ENCODE data around the gene NRP1. TPM values are rescaled to one million over a fixed set of nuclear protein-coding genes. Genes with fewer than 3 reads are reported as not detected.
"Not testable (repeated sequence)": the region's sequence is repeated elsewhere in the genome, so short reads cannot be mapped to it uniquely, and the experiment has no call there.

The NRP1 gene
- total RNA-seq, 4 donors from 2014 or later: 3.1 to 27.7 (median 12.0) TPM

DNA sequence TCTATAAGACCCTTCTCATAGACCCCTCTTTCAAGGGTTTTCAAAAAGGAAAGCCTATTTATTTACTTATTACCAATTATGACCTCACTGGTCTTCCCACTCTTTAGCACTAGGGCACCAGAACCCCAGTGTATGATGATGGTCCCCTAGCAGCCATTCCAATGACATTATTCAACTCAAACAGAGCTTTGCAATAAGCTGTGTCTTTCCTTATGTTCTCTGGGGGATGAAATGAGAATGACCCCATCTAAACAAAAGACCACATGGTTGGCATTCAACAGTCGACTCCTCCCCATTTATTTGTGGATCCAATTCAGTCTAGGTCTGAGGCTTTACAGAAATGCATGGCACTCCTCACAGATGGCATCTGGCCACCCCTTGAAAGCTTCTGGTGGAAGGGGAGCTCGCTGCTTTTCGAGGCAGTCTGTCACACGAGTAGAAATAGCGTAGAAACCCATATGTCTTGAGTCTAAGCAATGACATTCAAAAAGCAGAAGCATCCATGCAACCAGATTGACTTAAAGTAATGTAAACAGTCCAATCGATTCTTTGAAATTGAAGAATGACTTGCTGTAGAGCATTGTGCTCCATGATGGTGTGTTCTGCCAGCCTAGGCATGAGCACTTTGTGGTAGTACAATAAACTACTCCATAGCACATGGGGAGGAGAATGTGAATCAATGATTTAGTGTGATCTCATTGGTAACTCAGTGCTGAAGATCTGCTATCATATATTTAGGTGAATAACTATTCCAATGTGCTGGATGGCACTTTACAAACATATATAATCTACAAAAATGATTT, 29.8 kb downstream of the NRP1 start:
- Histone ChIP-seq H3K9me3 (no peaks in the 10 kb centered on the region), H3K4me3 (no peak overlapping the region), H3K27ac (peak overlapping the region in 2 of 4 donors; percentile 28 to 36), H3K36me3 (no peaks in the 10 kb centered on the region), H3K27me3 (no peaks in the 10 kb centered on the region), H3K4me1 (peaks cover 0 to 36% (median 15%) of the 10 kb centered on the region in 3 donors)
- intact Hi-C loops (cut with DNase I): no loop called here
- no peak for DNase-seq
- TF ChIP-seq, protein P1, sequence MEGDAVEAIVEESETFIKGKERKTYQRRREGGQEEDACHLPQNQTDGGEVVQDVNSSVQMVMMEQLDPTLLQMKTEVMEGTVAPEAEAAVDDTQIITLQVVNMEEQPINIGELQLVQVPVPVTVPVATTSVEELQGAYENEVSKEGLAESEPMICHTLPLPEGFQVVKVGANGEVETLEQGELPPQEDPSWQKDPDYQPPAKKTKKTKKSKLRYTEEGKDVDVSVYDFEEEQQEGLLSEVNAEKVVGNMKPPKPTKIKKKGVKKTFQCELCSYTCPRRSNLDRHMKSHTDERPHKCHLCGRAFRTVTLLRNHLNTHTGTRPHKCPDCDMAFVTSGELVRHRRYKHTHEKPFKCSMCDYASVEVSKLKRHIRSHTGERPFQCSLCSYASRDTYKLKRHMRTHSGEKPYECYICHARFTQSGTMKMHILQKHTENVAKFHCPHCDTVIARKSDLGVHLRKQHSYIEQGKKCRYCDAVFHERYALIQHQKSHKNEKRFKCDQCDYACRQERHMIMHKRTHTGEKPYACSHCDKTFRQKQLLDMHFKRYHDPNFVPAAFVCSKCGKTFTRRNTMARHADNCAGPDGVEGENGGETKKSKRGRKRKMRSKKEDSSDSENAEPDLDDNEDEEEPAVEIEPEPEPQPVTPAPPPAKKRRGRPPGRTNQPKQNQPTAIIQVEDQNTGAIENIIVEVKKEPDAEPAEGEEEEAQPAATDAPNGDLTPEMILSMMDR (IDR thresholded peaks at IDR 0.05): no peak
- WGBS, 2 donors: 84 to 85% methylated on average over 6 of the region's 6 CpGs

- Histone ChIP-seq H3K4me1 (peaks cover 0 to 42% (median 15%) of the 10 kb centered on the region in 3 donors), H3K36me3 (no peaks in the 10 kb centered on the region), H3K9me3 (no peaks in the 10 kb centered on the region), H3K4me3 (no peak overlapping the region), H3K27ac (peak overlapping the region in 3 of 4 donors; percentile 1 to 49 (median 36)), H3K27me3 (no peaks in the 10 kb centered on the region)
- TF ChIP-seq, protein P1 (IDR thresholded peaks at IDR 0.05): no peak
- TF ChIP-seq POLR2A (IDR thresholded peaks at IDR 0.05): no peak
- intact Hi-C loops (cut with DNase I): no loop called here
- 43 to 68% methylated on average over 3 of the region's 3 CpGs for WGBS, 2 donors
- DNase-seq: no peak
Measured at GRCh38 chr10:33303988-33304387, 30.5 kb downstream of the NRP1 start.

DNA sequence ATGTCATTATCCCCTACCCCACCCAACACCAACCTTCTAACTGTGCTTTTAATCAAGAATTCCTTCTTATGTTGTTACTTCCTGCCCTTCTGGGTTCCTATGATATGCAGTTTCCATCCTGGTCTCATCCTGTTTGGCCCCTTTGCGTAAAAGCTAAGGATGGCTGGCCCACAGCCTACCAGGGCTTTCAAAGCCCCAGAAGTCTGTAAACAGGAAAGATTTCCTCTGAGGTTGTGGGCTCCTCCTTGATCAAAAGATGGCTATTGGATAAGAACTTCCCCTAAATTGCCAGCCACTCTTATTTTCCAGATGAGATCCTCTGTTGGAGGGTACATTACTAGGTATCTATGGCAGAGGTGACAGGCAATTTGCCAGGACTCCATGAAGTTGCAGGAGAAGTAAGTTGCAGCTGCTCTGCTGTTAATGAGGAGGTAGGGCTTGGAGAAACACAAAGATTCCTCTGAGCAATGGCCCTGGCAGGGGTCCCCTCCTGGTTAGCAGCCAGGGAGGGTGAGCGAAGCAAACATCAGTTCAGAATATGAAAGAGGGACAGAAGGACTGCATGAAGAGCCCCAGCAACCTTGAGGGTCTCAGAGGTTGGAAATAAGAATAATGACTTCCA, 32.1 kb downstream of the NRP1 start:
- no peak for DNase-seq
- peaks cover 0 to 58% (median 15%) of the 10 kb centered on the region in 3 donors for H3K4me1 ChIP-seq
- peak overlapping the region in 3 of 4 donors; percentile 15 to 49 (median 17) for H3K27ac ChIP-seq
- no peaks in the 10 kb centered on the region for H3K27me3 ChIP-seq
- intact Hi-C loops (cut with DNase I): no loop called here
- H3K9me3 ChIP-seq: no peaks in the 10 kb centered on the region
- TF ChIP-seq, protein P1 (IDR thresholded peaks at IDR 0.05): no peak
- no peak for TF ChIP-seq POLR2A (IDR thresholded peaks at IDR 0.05)
- no peaks in the 10 kb centered on the region for H3K36me3 ChIP-seq
- H3K4me3 ChIP-seq: no peak overlapping the region
- WGBS, 2 donors: 78 to 94% methylated on average over 2 of the region's 2 CpGs

GRCh38 chr10:33301097-33301789, 33.2 kb downstream of the NRP1 start:
- 79 to 81% methylated on average over 7 of the region's 9 CpGs for WGBS, 2 donors
- H3K4me3 ChIP-seq: no peak overlapping the region
- intact Hi-C loops (cut with DNase I): no loop called here
- H3K4me1 ChIP-seq: peaks cover 0 to 54% (median 9%) of the 10 kb centered on the region in 3 donors
- DNase-seq: no peak
- no peaks in the 10 kb centered on the region for H3K27me3 ChIP-seq
- H3K9me3 ChIP-seq: no peaks in the 10 kb centered on the region
- no peaks in the 10 kb centered on the region for H3K36me3 ChIP-seq
- TF ChIP-seq, protein P1 (IDR thresholded peaks at IDR 0.05): no peak
- no peak for TF ChIP-seq POLR2A (IDR thresholded peaks at IDR 0.05)
- peak overlapping the region in 2 of 4 donors; percentile 17 to 49 for H3K27ac ChIP-seq

- Histone ChIP-seq H3K27ac (peak overlapping the region in 1 of 4 donors; percentile 23), H3K4me1 (peaks cover 0 to 54% (median 12%) of the 10 kb centered on the region in 3 donors)
- DNase-seq; H3K36me3 ChIP-seq; intact Hi-C loops (cut with DNase I); H3K4me3 ChIP-seq; H3K9me3 ChIP-seq; H3K27me3 ChIP-seq: not testable (repeated sequence)
- 62 to 76% methylated on average over 3 of the region's 3 CpGs for WGBS, 2 donors
Measured at GRCh38 chr10:33300544-33300943, 33.9 kb downstream of the NRP1 start.
